Fibroblast of peridontal ligament (primary cell): ENCODE data around the gene ADCYAP1.

Source experiments
- DNase-seq: peaks from one replicate; pipeline ENCODE4 v3.0.0-alpha.2; 2010; ENCODE audit errors: extremely low read depth

The ADCYAP1 gene

GRCh38 chr18:910247-910646, 5.6 kb downstream of the ADCYAP1 start:
- no peak for DNase-seq

GRCh38 chr18:911025-911424, 6.4 kb downstream of the ADCYAP1 start:
- no peak for DNase-seq

GRCh38 chr18:911486-911885, 6.8 kb downstream of the ADCYAP1 start:
- DNase-seq = no peak

GRCh38 chr18:916562-916961, 11.9 kb downstream of the ADCYAP1 start:
- DNase-seq = no peak

GRCh38 chr18:919078-919477, 14.4 kb downstream of the ADCYAP1 start:
- no peak for DNase-seq

- DNase-seq = no peak
These were observed 18.6 kb downstream of the ADCYAP1 start for GRCh38 chr18:923144-923866.

GRCh38 chr18:924987-925386, 20.3 kb downstream of the ADCYAP1 start:
- DNase-seq = no peak

- no peak for DNase-seq
These were observed 22.3 kb downstream of the ADCYAP1 start for GRCh38 chr18:926946-927345.

GRCh38 chr18:933082-933481, 28.4 kb downstream of the ADCYAP1 start:
- DNase-seq = no peak

- no peak for DNase-seq
These were observed 30.0 kb downstream of the ADCYAP1 start for GRCh38 chr18:934518-935133.

- DNase-seq = no peak
These were observed 32.3 kb downstream of the ADCYAP1 start for GRCh38 chr18:936941-937340.

GRCh38 chr18:939166-939565, 34.5 kb downstream of the ADCYAP1 start:
- no peak for DNase-seq

GRCh38 chr18:939958-940357, 35.3 kb downstream of the ADCYAP1 start:
- DNase-seq = no peak

- no peak for DNase-seq
These were observed 36.7 kb downstream of the ADCYAP1 start for GRCh38 chr18:941331-941730.

GRCh38 chr18:944440-944839, 39.8 kb downstream of the ADCYAP1 start:
- peak; percentile 13 for DNase-seq

- no peak for DNase-seq
These were observed 45.3 kb downstream of the ADCYAP1 start for GRCh38 chr18:949724-950631.

GRCh38 chr18:950882-951495, 46.3 kb downstream of the ADCYAP1 start:
- no peak for DNase-seq

- no peak for DNase-seq
These were observed 50.9 kb downstream of the ADCYAP1 start for GRCh38 chr18:955384-956066.

- DNase-seq = no peak
These were observed 53.2 kb downstream of the ADCYAP1 start for GRCh38 chr18:957829-958228.

GRCh38 chr18:959854-960253, 55.2 kb downstream of the ADCYAP1 start:
- no peak for DNase-seq
